ENCODE results near the gene GRAMD2B. TPM values are rescaled to one million over a fixed set of nuclear protein-coding genes. Genes with fewer than 3 reads are reported as not detected.

The GRAMD2B gene
- total RNA-seq, 1 experiment from 2014 or later: 4.1 TPM

GRCh38 chr5:126460977-126461376, 37.8 kb downstream of the GRAMD2B start:
- no peak overlapping the region for H3K27ac ChIP-seq (ENCODE audit: low read length)
- no peaks in the 10 kb centered on the region for H3K4me1 ChIP-seq (ENCODE audit: control insufficient read depth, insufficient read depth, low read length)
- no peaks in the 10 kb centered on the region for H3K9me3 ChIP-seq (ENCODE audit: control insufficient read depth, insufficient read depth, low read depth, low read length)
- H3K4me3 ChIP-seq (ENCODE audit: low read depth in 2 of 2, low read length in 2 of 2): no peak overlapping the region
- intact Hi-C loops (cut with micrococcal nuclease; ENCODE audit: unreplicated experiment): no loop called here
- DNase-seq (ENCODE audit: low read depth, low spot score): no peak
- BruUV-seq (replicated peaks): no TSS peak
- ChIA-PET CTCF (no interaction called here), POLR2A (no interaction called here)
- ATAC-seq: no peak
- H3K27me3 ChIP-seq (ENCODE audit: control insufficient read depth, insufficient read depth, low read length): no peaks in the 10 kb centered on the region
- H3K36me3 ChIP-seq (ENCODE audit: control insufficient read depth, insufficient read depth, low read length): no peaks in the 10 kb centered on the region
- TF ChIP-seq TCF7L2 (IDR thresholded peaks at IDR 0.05; ENCODE audit: low read depth, low read length) (no peak), CTCF (IDR thresholded peaks at IDR 0.05) (no peak), REST (IDR thresholded peaks at IDR 0.05; ENCODE audit: insufficient read depth in 1 of 2, low read depth in 2 of 2, low read length in 1 of 2) (no peak), SIN3A (IDR thresholded peaks at IDR 0.05; ENCODE audit: borderline replicate concordance, insufficient read depth, low read depth, low read length) (no peak), POLR2AphosphoS5 (IDR thresholded peaks at IDR 0.05; ENCODE audit: low read depth, low read length) (no peak)
- in situ Hi-C loops (cut with HindIII; ENCODE audit: low pct_unique_long_range_greater_than_20kb, low sequenced_read_pairs): no loop called here

GRCh38 chr5:126461838-126462237, 38.6 kb downstream of the GRAMD2B start:
- TF ChIP-seq CTCF (IDR thresholded peaks at IDR 0.05): no peak
- TF ChIP-seq POLR2AphosphoS5 (IDR thresholded peaks at IDR 0.05; ENCODE audit: low read depth, low read length): no peak
- TF ChIP-seq REST (IDR thresholded peaks at IDR 0.05; ENCODE audit: insufficient read depth in 1 of 2, low read depth in 2 of 2, low read length in 1 of 2): no peak
- TF ChIP-seq TCF7L2 (IDR thresholded peaks at IDR 0.05; ENCODE audit: low read depth, low read length): no peak
- TF ChIP-seq SIN3A (IDR thresholded peaks at IDR 0.05; ENCODE audit: borderline replicate concordance, insufficient read depth, low read depth, low read length): no peak
- intact Hi-C loops (cut with micrococcal nuclease; ENCODE audit: unreplicated experiment) (no loop called here), in situ Hi-C loops (cut with HindIII; ENCODE audit: low pct_unique_long_range_greater_than_20kb, low sequenced_read_pairs) (no loop called here)
- Histone ChIP-seq H3K9me3 (ENCODE audit: control insufficient read depth, insufficient read depth, low read depth, low read length) (no peaks in the 10 kb centered on the region), H3K27me3 (ENCODE audit: control insufficient read depth, insufficient read depth, low read length) (no peaks in the 10 kb centered on the region), H3K4me3 (ENCODE audit: low read depth in 2 of 2, low read length in 2 of 2) (no peak overlapping the region), H3K27ac (ENCODE audit: low read length) (no peak overlapping the region), H3K4me1 (ENCODE audit: control insufficient read depth, insufficient read depth, low read length) (no peaks in the 10 kb centered on the region), H3K36me3 (ENCODE audit: control insufficient read depth, insufficient read depth, low read length) (no peaks in the 10 kb centered on the region)
- POLR2A ChIA-PET: no interaction called here
- DNase-seq (ENCODE audit: low read depth, low spot score) (no peak), ATAC-seq (no peak)
- CTCF ChIA-PET: no interaction called here
- BruUV-seq (replicated peaks): no TSS peak
